Measurements from ENCODE around the gene POLR1A. TPM values are rescaled to one million over a fixed set of nuclear protein-coding genes. Genes with fewer than 3 reads are reported as not detected.

POLR1A gene
- total RNA-seq, 2 experiments from 2014 or later, result 41.8 to 42.1 TPM

DNA sequence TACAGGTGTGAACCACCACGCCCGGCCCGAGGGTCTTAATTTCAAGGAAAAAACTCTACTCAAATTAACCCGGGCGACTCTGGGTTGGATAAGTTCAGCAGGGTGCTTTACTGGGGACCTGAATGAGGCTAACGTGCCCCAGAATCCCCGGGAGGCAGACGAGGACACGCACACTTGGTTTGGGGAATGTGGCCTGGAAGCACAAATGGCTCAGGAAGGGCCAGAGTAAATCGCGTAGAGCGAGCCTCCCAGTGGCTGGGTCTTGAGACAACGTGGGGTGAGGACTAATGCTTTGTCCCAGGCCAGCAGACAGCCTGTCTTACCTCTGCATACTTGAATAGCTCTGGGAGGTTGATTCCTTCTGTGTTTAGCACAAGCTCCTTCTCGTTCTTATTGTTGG, 75.8 kb downstream of the POLR1A start:
- ChIA-PET POLR2A (no interaction called here), CTCF (no interaction called here)
- H3K4me1 Mint-ChIP-seq (ENCODE audit: low read depth), result peaks cover 15% of the 10 kb centered on the region
- no peak overlapping the region for H3K27ac Mint-ChIP-seq
- no peaks in the 10 kb centered on the region for H3K27me3 Mint-ChIP-seq
- no peak for DNase-seq
- H3K36me3 Mint-ChIP-seq (ENCODE audit: low read depth), result peaks cover 77% of the 10 kb centered on the region
- intact Hi-C loops (cut with micrococcal nuclease), result no loop called here
- no peak overlapping the region for H3K4me3 Mint-ChIP-seq
- ATAC-seq, result no peak
- no peaks in the 10 kb centered on the region for H3K9me3 Mint-ChIP-seq
- TF ChIP-seq, protein P1, sequence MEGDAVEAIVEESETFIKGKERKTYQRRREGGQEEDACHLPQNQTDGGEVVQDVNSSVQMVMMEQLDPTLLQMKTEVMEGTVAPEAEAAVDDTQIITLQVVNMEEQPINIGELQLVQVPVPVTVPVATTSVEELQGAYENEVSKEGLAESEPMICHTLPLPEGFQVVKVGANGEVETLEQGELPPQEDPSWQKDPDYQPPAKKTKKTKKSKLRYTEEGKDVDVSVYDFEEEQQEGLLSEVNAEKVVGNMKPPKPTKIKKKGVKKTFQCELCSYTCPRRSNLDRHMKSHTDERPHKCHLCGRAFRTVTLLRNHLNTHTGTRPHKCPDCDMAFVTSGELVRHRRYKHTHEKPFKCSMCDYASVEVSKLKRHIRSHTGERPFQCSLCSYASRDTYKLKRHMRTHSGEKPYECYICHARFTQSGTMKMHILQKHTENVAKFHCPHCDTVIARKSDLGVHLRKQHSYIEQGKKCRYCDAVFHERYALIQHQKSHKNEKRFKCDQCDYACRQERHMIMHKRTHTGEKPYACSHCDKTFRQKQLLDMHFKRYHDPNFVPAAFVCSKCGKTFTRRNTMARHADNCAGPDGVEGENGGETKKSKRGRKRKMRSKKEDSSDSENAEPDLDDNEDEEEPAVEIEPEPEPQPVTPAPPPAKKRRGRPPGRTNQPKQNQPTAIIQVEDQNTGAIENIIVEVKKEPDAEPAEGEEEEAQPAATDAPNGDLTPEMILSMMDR (IDR thresholded peaks at IDR 0.05), result no peak

DNA sequence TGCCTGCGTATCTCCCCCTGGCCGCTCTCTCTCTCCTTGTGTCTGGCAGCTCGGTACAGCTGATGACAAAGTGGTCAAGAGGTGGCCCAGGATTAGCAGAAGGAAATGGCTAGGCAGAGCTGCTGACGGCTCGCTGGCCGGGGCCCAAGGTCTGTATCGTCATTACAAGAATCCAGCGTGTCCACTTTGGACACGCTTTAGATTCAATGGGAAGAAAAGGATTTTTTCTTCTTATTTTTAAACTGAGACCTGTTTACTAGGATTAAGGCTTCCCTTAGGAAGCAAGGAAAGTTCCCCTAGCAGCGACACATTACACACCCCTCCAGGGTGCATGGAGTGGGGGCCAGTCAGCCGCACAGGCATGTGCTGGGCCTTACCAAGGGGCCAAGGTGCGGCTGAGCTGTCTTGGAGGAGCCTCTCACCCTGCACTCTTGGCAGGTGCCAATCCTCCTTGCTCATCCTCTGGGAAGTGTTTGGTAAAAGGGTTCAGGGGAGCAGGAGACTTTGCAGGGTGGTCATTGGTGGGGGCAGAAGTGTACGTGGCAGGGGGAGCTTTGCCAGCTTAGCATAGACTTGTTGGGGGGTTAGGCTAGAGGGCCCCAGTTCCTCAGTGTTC, 76.8 kb downstream of the POLR1A start:
- POLR2A ChIA-PET, result interaction anchor here (1.1 kb wide), 1 partner anchor 8 kb away, joined by 3 read pairs; no protein-coding TSS in a partner anchor
- peaks cover 6% of the 10 kb centered on the region for H3K4me1 Mint-ChIP-seq (ENCODE audit: low read depth)
- CTCF ChIA-PET, result interaction anchor here (1.1 to 1.8 kb wide), 2 partner anchors 8 to 201 kb away, joined by 3 to 4 read pairs; no protein-coding TSS in a partner anchor

GRCh38 chr2:86027922-86028765, 77.5 kb downstream of the POLR1A start:
- H3K9me3 Mint-ChIP-seq, result no peaks in the 10 kb centered on the region
- H3K27me3 Mint-ChIP-seq, result no peaks in the 10 kb centered on the region
- peaks cover 66% of the 10 kb centered on the region for H3K36me3 Mint-ChIP-seq (ENCODE audit: low read depth)
- POLR2A ChIA-PET, result interaction anchor here (1.1 kb wide), 1 partner anchor 9 kb away, joined by 3 read pairs; no protein-coding TSS in a partner anchor
- no peak overlapping the region for H3K4me3 Mint-ChIP-seq
- DNase-seq (no peak), ATAC-seq (no peak)
- TF ChIP-seq, protein P1 (IDR thresholded peaks at IDR 0.05), result no peak
- peaks cover 7% of the 10 kb centered on the region for H3K4me1 Mint-ChIP-seq (ENCODE audit: low read depth)
- intact Hi-C loops (cut with micrococcal nuclease), result no loop called here
- H3K27ac Mint-ChIP-seq, result no peak overlapping the region
- CTCF ChIA-PET, result interaction anchor here (0.5 to 1.8 kb wide), 3 partner anchors 9 to 204 kb away, joined by 3 to 4 read pairs (median 3); no protein-coding TSS in a partner anchor

More for the DNA sequence above, 76.8 kb downstream of the POLR1A start:
- H3K36me3 Mint-ChIP-seq (ENCODE audit: low read depth), result peaks cover 73% of the 10 kb centered on the region
- TF ChIP-seq, protein P1 (IDR thresholded peaks at IDR 0.05), result no peak
- no peaks in the 10 kb centered on the region for H3K27me3 Mint-ChIP-seq
- no peaks in the 10 kb centered on the region for H3K9me3 Mint-ChIP-seq
- no peak overlapping the region for H3K27ac Mint-ChIP-seq
- DNase-seq, result no peak
- no peak overlapping the region for H3K4me3 Mint-ChIP-seq
- ATAC-seq, result no peak
- intact Hi-C loops (cut with micrococcal nuclease), result no loop called here

DNA sequence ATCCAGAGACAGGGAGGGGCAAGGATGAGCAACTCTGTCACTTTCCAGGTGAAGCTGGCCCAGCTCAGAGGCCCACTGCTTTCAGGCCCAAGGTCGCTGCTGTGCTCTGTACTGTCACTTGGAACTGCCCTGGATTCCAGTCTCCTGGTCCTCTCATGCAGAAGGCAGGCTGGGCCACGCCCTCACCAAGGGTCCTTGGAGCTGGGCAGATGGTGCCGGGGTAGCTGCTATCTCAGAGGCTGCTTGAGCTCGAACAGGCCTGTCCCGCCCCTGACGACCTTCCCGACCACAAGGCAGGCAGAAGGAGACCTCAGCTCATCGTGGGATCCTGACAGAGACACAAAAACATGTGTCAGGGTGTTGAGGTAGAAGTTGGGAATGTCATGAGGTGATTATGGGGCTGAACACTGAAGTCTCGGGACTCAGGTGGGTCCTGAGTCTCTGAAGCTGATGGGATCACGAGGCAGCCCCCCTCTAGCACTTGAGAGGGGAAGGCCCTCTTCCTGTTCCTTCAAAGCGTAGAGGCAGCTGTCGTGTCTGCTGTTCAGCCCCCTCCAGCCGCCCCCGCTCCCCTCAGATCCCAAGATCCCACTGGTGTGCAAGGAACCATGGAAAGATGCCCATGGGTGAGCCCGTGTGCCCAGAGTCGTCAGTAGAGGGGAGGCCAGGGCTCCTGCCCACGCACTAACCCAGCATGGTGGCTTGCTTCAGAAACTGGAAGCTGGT, 78.3 kb downstream of the POLR1A start:
- DNase-seq (no peak), ATAC-seq (no peak)
- Mint-ChIP-seq H3K4me1 (ENCODE audit: low read depth) (peaks cover 6% of the 10 kb centered on the region), H3K9me3 (no peaks in the 10 kb centered on the region), H3K27me3 (no peaks in the 10 kb centered on the region), H3K36me3 (ENCODE audit: low read depth) (peaks cover 58% of the 10 kb centered on the region), H3K4me3 (no peak overlapping the region), H3K27ac (no peak overlapping the region)
- ChIA-PET POLR2A (interaction anchor here (1.1 to 1.3 kb wide), 2 partner anchors 10 kb away, joined by 3 read pairs; no protein-coding TSS in a partner anchor), CTCF (interaction anchor here (0.5 to 1.8 kb wide), 2 partner anchors 200 to 203 kb away, joined by 3 to 4 read pairs; no protein-coding TSS in a partner anchor)
- TF ChIP-seq, protein P1 (IDR thresholded peaks at IDR 0.05), result no peak
- intact Hi-C loops (cut with micrococcal nuclease), result no loop called here
